GM12891 (cell line): ENCODE measurements around the gene GMEB2.

ENCODE experiments used
- PAX5 ChIP-seq: IDR thresholded peaks from 2 replicates; pipeline ENCODE4 v1.6.1; 2011; ENCODE audit warnings: low read length, moderate library complexity, mild to moderate bottlenecking; ENCODE audit not compliant: insufficient read depth, severe bottlenecking
- POLR2A ChIP-seq: IDR thresholded peaks from 2 replicates; pipeline ENCODE4 v1.6.1; 2011; ENCODE audit warnings: low read depth, low read length, control low read depth
- POLR2AphosphoS5 ChIP-seq: IDR thresholded peaks from 2 replicates; pipeline ENCODE4 v1.6.1; 2011; ENCODE audit warnings: low read depth, low read length, control low read depth
- SPI1 ChIP-seq: IDR thresholded peaks from 2 replicates; pipeline ENCODE4 v1.6.1; 2011; ENCODE audit warnings: low read depth, low read length, control low read depth
- TAF1 ChIP-seq: IDR thresholded peaks from 2 replicates; pipeline ENCODE4 v1.6.1; 2011; ENCODE audit warnings: low read depth, low read length, control low read depth

- TF ChIP-seq POLR2A (no peak), PAX5 (no peak), TAF1 (no peak), POLR2AphosphoS5 (no peak), SPI1 (no peak)
Measured at GRCh38 chr20:63572071-63572787, 54.7 kb downstream of the GMEB2 start.
